GM12872 (cell line): ENCODE measurements around the gene TGFBR3.

ENCODE experiments used
- TF ChIP-seq, protein P1 (sequence below): IDR thresholded peaks from 3 replicates; pipeline ENCODE4 v1.5.1; 2011; ENCODE audit warnings: low read depth, mild to moderate bottlenecking, low read length, moderate library complexity; ENCODE audit not compliant: insufficient read depth

Gene TGFBR3

DNA sequence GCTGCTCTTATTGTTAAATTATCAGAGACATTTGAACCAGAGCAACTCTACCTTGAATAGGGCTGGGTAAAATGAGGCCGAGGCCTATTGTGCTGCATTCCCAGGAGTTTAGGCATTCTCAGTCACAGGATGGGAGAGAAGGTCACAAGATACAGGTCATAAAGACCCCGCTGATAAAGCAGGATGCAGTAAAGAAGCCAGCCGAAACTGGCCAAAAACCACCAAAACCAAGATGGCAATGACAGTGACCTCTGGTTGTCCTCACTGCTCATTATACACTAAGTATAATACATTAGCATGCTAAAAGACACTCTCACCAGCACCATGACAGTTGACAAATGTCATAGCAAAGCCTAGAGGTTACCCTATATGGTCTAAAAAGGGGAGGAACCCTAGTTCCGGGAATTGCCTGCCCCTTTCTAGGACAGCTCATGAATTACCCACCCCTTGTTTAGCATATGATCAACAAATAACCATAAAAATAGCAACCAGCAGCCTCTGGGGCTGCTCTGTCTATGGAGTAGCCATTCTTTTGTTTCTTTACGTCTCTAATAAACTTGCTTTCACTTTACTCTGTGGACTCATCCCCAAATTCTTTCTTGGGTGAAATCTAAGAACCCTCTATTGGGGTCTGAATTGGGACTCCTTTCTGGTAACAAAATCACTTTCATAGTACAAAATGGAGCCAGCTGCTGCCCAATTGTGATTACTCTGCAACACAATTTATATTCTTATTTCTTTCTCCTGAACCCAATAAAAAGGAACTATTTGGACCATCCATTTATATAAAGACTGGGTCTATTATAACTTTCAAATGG, 179.6 kb downstream of the TGFBR3 start:
- TF ChIP-seq, protein P1, sequence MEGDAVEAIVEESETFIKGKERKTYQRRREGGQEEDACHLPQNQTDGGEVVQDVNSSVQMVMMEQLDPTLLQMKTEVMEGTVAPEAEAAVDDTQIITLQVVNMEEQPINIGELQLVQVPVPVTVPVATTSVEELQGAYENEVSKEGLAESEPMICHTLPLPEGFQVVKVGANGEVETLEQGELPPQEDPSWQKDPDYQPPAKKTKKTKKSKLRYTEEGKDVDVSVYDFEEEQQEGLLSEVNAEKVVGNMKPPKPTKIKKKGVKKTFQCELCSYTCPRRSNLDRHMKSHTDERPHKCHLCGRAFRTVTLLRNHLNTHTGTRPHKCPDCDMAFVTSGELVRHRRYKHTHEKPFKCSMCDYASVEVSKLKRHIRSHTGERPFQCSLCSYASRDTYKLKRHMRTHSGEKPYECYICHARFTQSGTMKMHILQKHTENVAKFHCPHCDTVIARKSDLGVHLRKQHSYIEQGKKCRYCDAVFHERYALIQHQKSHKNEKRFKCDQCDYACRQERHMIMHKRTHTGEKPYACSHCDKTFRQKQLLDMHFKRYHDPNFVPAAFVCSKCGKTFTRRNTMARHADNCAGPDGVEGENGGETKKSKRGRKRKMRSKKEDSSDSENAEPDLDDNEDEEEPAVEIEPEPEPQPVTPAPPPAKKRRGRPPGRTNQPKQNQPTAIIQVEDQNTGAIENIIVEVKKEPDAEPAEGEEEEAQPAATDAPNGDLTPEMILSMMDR: no peak

DNA sequence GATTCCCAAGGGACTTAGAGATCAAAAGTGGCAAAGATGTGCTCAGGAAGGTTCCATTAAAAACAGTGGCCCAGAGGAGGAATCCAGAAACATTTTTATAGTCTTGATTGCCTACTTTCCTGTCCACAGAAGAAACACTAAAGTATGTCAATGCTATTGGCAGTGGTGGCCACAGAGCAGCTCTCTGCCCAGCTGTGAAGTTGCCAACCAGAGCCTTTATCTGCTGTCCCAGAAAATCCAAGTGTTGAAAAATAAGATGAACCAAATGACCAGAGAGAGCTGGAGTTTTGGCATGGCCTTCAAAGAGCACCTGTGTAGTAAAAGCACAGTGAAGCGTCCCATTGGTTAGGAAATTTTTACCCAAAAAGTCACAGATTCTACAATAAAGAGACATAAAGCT, 181.2 kb downstream of the TGFBR3 start:
- TF ChIP-seq, protein P1: no peak

DNA sequence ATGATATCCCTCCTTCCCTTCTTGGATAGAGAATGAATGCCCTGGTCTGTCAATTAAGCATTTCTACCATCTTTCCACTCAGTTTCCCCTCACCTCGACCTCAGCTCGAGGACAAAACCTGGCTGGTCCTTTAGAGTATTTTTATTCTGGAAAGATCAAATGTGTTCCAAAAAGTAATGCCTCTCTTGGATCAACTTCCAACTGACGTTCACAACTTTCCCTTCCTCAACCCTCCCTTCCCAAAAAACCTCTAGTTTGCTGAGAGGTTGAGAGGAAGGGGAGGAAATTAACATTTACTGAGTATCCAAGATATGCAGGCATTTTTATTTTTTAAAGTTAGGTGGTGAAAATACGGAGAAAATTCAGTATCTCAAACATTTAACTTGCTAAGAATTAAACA, 182.9 kb downstream of the TGFBR3 start:
- TF ChIP-seq, protein P1: no peak

DNA sequence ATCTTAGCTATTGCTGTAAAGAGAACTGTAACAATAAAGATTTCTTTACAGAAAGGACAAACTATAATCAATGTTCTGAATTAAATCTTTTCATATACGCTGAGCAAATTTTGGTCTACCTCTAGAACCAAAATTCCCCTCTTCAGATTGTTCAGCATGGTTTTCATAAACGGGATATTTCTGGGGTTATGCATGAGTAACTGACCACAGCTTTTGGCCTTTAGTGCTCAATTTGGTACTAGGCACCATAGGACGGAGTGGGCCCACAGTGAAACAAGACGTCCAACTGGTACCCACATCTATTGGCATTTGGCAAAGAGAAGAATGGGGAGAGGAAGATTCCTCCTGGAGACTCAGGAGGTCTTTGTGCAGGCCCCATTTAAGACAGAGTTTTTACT, 184.5 kb downstream of the TGFBR3 start:
- TF ChIP-seq, protein P1: no peak

DNA sequence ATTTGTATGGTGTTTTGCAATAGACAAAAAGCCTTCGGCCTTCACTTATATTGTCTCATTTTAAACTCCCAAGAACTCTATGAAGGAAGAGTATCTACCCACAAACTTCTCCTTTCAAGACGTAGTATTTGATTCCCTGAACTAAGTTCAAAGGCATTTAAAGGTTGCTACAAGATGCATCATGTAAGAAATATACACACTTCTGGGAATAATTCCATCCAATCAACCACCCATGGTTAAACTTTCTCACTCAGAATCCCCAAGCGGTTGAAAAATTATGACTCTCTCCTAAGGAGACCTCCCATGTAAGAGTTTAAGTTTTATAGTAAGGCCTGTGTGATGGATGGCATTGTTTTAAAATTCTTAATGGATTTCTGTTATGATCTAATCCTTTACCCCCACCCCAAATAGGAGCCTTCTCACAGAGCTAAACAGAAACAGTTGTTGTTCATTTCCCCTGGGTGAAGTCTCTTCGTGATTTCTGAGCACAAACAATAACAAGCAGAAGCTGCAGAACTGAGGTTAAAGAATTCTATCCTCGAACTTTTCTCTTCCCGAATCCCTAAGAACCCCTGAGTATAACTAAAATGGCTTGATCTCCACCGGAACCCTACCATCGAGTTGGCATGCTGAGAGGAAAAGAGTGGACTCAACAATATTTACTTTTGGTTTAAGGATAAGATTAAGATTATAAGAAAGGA, 185.0 kb downstream of the TGFBR3 start:
- TF ChIP-seq, protein P1: no peak

DNA sequence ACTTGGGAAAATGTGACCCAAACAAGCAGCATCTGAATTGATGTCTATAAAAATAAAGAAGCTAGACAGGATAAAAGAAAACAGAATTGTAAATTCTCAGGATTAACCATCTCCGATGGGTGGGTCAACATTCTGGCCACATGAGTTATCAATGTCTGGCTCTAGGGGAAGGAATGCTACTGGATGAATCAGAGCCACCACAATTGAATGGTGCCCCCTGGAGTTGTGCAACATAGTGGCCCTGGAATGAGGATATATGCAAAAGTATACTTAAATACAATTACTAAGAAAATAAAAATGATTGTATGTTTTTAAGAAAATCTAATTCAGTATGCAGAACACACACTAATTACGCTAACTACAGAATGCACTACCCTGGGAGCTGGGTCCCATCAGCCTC, 185.6 kb downstream of the TGFBR3 start:
- TF ChIP-seq, protein P1: no peak

DNA sequence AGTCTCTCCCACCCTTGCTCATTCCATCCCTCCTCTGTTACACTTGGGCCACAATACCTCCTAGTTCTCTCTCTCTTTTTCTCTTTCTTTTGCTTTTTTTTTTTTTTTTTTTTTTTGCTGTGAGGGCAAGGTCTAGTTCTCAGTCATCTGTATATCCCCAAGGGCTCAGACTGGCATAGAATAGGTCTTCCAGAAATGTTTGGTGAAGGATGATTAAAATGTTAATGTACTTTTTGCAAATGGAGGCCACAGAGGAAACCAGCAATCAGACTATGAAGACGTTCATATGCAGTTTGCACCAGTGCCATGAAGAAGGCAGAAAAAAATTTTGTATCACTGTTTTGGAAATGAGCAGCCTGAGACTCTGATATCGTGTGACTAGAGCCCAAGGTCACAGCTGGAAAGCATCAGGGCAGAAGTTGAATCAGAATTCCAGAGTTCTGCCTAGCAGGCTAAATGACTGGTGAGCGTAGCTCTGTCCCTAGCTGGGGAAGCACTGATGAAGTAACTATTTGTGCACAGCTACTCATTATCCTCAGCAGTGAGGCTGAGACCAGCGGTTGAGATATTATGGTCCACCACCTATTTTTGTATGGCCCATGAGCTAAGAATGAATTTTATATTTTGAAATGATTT, 186.5 kb downstream of the TGFBR3 start:
- TF ChIP-seq, protein P1: no peak
